Measurements from ENCODE around the gene MBD3L2B.
A peak's percentile ranks its signal among the peaks of the same experiment; 100 is the strongest.
"Not testable (repeated sequence)": the region's sequence is repeated elsewhere in the genome, so short reads cannot be mapped to it uniquely, and the experiment has no call there.

The MBD3L2B gene

GRCh38 chr19:7021331-7021730 is at the start of gene MBD3L2B:
TSS of gene MBD3L2B (minus strand) at chr19:7021431. CDS start at chr19:7021397, 34 bp downstream.
- DNase-seq = not testable (repeated sequence)

DNA sequence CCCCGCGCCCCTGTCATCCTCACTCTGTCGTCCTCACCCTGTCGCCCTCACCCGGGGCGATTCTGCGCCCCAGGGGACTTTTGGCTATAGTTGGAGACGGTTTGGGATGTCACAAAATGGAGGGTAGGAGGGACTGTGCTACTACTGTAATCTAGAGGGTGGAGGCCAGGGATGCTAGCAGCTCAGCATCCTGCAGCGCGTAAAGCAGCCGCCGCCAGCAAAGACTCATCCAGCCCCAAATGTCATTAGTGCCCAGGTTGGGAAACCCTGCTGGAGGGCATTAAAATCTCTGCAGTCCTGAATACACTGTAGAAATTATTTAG is 48.6 kb upstream of the MBD3L2B start:
- no peak for DNase-seq

GRCh38 chr19:7069042-7069903 is 48.0 kb upstream of the MBD3L2B start, which contains the start of gene ZNF557:
TSS of gene ZNF557 (plus strand) at chr19:7069703. CDS start at chr19:7075075, 5,372 bp downstream.
- DNase-seq = peak; percentile 76 to 82

DNA sequence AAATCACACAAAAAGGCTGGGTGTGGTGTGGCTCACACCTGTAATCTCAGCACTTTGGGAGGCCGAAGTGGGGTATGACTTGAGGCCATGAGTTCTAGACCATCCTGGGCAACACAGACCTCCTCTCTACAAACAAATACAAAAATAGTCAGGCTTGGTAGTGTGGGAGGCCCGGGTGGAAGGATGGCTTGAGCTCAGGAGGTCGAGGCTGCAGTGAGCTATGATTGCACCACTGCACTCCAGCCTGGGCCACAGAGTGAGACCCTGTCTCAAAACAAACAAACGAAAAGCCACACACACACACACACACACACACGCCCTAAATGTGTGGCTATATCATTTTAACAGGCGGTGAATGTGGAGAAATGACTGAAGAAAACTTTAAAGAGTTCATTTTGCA is 47.4 kb upstream of the MBD3L2B start:
- DNase-seq = no peak

DNA sequence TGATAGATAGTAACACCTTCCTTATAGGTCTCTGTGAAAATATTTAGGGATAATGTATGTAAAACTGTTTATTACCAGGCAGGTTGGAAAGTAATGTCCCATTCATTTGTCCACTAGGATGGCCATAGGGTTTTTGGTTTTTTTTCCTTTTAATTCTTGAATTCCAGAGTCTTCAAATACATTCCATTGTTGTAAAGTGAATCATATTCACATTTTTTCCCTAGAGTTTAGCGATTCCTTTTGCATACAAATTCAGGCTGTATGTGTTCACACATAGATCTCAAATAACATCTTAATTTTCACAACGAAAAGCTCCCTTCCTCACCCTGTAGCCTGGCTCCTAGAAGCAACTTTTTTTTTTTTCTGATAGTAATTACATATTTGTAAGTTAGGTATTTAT is 46.5 kb upstream of the MBD3L2B start:
- DNase-seq = no peak

- not testable (repeated sequence) for DNase-seq
Measured at GRCh38 chr19:7067122-7067521, 45.9 kb upstream of the MBD3L2B start.

- no peak for DNase-seq
Measured at GRCh38 chr19:7063764-7064418, 42.7 kb upstream of the MBD3L2B start.

DNA sequence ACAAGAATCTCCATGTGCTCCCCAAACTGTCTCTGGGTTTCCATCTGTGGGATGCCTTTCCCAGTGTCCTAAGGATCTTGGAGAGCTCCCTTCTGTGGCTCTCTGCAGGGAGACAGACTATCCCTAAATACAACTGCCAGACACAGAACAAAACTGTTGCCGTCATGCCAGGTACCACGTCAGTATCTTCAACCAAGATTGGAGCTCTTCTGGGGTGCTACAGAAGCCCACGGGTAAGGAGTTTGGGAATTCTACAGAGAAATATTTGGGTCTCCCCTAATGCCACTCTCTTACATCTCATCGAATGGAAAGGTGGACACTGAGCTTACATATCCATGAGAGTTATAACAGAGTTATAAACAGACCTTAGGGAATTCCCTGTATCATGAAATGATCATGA is 42.1 kb upstream of the MBD3L2B start:
- no peak for DNase-seq

GRCh38 chr19:7059977-7060376 is 38.7 kb upstream of the MBD3L2B start:
- DNase-seq = not testable (repeated sequence)

GRCh38 chr19:7058576-7058975 is 37.3 kb upstream of the MBD3L2B start, which contains the start of gene MBD3L3:
TSS of gene MBD3L3 (minus strand) at chr19:7058676. CDS start at chr19:7058605, 71 bp downstream.
- not testable (repeated sequence) for DNase-seq

DNA sequence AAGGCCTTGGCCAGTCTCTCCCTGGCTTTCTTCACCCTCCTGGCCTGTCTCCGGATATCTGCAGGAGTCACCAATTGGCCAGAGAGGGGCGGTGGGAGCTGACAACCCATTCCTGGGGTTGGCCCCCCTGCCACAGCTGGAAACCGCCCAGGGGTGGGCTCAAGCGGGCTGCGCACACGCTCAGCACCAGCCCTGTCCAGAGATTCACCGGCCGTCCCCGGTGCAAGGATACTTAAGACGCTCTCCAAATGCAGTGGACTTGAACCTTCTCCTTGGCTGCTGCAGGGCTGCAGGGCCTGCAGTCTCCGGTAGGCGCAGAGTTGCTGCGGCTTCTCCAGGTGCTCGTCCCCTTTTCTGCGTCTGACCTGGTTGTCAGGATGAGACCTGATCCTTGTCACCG is 35.1 kb upstream of the MBD3L2B start:
- DNase-seq = not testable (repeated sequence)

GRCh38 chr19:7055679-7056078 is 34.4 kb upstream of the MBD3L2B start:
- DNase-seq = not testable (repeated sequence)

DNA sequence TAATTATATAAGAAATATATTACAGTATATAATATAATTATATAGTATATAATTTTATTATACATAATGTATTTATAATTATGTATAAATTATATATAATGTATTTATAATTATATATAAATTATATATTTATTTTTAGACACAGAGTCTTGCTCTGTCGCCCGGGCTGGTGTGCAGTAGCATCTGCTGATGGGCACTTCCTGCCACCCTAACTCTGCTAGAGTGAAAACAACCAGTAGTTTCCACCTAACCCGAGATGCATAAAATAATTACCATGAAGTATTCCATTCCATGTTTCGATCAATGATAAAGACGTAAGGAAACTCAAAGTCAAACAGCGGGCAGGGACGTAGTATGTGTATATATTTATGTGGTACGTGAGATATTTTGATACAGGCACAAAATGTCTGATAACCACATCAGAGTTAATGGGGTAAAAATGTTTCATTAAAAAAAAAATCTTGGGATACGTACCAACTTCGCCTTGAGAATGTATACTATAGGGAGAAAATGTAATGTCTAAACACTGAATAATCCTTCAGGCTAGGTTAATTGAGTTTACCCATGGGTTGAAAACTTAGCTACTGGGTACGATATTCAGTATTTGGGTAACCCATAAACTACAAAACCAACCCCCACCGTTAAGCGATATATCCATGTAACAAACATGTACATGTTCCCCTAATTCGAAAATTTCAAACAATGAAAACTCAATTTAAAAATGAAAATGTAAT is 33.6 kb upstream of the MBD3L2B start:
- not testable (repeated sequence) for DNase-seq

DNA sequence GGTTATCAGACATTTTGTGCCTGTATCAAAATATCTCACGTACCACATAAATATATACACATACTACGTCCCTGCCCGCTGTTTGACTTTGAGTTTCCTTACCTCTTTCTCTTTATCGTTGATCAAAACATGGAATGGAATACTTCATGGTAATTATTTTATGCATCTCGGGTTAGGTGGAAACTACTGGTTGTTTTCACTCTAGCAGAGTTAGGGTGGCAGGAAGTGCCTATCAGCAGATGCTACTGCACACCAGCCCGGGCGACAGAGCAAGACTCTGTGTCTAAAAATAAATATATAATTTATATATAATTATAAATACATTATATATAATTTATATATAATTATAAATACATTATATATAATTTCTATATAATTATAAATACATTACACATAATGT is 31.7 kb upstream of the MBD3L2B start:
- DNase-seq = not testable (repeated sequence)

DNA sequence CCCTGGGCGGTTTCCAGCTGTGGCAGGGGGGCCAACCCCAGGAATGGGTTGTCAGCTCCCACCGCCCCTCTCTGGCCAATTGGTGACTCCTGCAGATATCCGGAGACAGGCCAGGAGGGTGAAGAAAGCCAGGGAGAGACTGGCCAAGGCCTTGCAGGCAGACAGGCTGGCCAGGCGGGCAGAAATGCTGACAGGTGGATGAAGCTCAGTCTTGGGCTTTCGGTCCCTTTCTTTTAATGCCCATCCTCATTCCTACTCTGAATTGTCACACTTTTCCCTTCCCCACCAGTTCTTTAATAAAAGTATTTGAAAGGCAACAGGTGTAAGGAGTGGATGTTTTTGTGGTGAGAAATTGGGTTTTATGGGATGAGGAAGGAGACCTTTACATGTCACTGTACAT is 30.2 kb upstream of the MBD3L2B start:
- DNase-seq = not testable (repeated sequence)

DNA sequence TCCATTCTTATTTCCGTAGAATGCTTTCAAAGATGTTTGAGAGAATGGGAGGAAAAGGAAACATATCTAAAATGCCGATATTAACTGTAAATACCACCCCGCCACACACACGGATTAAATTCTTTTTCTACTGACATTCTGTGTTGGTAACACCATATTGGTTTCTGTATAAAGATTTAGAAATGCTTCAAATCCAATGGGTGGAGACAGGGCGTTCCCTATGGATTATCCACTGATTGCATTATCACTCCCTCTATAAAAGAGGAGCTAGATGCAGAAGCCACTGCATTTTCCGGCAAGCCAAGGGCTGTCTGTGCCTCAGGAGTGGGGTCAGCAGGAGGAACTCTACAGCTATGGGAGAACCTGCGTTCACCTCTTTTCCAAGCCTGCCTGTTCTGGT is 27.8 kb upstream of the MBD3L2B start, which contains the start of gene MBD3L2:
TSS of gene MBD3L2 (plus strand) at position 301 of the 400 bp plus-strand sequence. CDS start at position 354, 53 bp downstream.
- DNase-seq = not testable (repeated sequence)

DNA sequence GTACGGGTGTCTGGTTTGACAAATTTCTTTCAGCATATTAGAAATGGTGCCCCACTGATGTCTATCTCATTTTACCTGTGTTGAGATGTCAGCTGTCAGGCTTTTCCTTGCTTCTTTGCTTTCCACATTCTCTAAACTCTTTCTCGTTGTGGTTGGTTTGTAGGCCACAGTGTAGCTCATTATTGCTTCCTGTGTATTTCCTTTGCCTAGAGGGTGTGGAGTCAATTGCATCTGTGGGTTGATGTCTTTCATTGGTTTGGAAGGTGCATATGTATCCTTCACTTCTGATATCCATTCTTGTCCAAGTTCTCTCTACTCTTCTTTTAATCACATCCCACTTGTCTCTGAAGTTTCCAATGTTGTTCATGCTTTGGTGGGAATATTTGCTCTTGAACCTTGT is 20.3 kb upstream of the MBD3L2B start:
- not testable (repeated sequence) for DNase-seq

- not testable (repeated sequence) for DNase-seq
Measured at GRCh38 chr19:7040079-7040478, 18.8 kb upstream of the MBD3L2B start, which contains the start of gene MBD3L4. TSS of gene MBD3L4 (minus strand) at chr19:7040179. CDS start at chr19:7040144, 35 bp downstream.

GRCh38 chr19:7030278-7030677 is 9.0 kb upstream of the MBD3L2B start, which contains the start of gene MBD3L5:
TSS of gene MBD3L5 (plus strand) at chr19:7030578. CDS start at chr19:7030612, 34 bp downstream.
- DNase-seq = not testable (repeated sequence)

DNA sequence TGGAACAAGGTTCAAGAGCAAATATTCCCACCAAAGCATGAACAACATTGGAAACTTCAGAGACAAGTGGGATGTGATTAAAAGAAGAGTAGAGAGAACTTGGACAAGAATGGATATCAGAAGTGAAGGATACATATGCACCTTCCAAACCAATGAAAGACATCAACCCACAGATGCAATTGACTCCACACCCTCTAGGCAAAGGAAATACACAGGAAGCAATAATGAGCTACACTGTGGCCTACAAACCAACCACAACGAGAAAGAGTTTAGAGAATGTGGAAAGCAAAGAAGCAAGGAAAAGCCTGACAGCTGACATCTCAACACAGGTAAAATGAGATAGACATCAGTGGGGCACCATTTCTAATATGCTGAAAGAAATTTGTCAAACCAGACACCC is 7.6 kb upstream of the MBD3L2B start:
- DNase-seq = not testable (repeated sequence)

DNA sequence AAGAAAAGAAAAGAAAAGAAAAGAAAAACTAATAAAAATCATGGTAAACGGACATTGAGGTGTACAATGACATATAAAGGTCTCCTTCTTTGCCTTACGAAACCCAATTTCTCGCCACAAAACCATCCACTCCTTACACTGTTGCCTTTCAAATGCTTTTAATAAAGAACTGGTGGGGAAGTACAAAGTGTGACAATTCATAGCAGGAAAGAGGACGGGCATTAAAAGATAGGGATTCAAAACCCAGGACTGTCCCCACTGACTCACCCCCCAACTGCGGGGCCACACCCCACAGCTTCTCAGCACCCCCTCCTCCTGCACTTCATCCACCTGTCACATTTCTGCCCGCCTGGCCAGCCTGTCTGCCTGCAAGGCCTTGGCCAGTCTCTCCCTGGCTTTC is 2.4 kb downstream of the MBD3L2B start:
- no peak for DNase-seq

GRCh38 chr19:7013678-7014077 is 7.6 kb downstream of the MBD3L2B start:
- no peak for DNase-seq

Measured in NCI-H1930 (cell line).